KMS-11 (cell line): ENCODE measurements around the gene CNTN5.
"Not testable (repeated sequence)": the region's sequence is repeated elsewhere in the genome, so short reads cannot be mapped to it uniquely, and the experiment has no call there.

ENCODE experiments used
- H2AFZ ChIP-seq: fragments of 200-600 bp; sonication (generic); 2 replicates; pipeline ENCODE4 v1.6.1; 2016; ENCODE audit warnings: antibody characterized with exemption, mixed run types, low read depth
- H3K27ac ChIP-seq: fragments of 200-600 bp; sonication (generic); 2 replicates; pipeline ENCODE4 v1.6.1; 2016; ENCODE audit warnings: mild to moderate bottlenecking, mixed run types
- H3K27me3 ChIP-seq: fragments of 200-600 bp; sonication (generic); 2 replicates; pipeline ENCODE4 v1.6.1; 2017; ENCODE audit warnings: mild to moderate bottlenecking, low read depth, mixed run types, moderate library complexity; ENCODE audit not compliant: insufficient read depth
- H3K36me3 ChIP-seq: fragments of 200-600 bp; sonication (generic); 2 replicates; pipeline ENCODE4 v1.6.1; 2017; ENCODE audit warnings: mild to moderate bottlenecking, mixed run types; ENCODE audit not compliant: insufficient read depth
- H3K4me1 ChIP-seq: fragments of 200-600 bp; sonication (generic); 2 replicates; pipeline ENCODE4 v1.6.1; 2016; ENCODE audit warnings: mild to moderate bottlenecking, low read depth, mixed run types; ENCODE audit not compliant: poor library complexity, severe bottlenecking
- H3K4me2 ChIP-seq: fragments of 200-600 bp; sonication (generic); 2 replicates; pipeline ENCODE4 v1.7.0; 2016; ENCODE audit warnings: mild to moderate bottlenecking, mixed run types
- H3K4me3 ChIP-seq: fragments of 200-600 bp; sonication (generic); IDR thresholded peaks from 2 replicates; pipeline ENCODE4 v1.6.1; 2017; ENCODE audit warnings: low read depth, low read length, mixed read lengths; ENCODE audit not compliant: insufficient read depth
- H3K79me2 ChIP-seq: fragments of 200-600 bp; sonication (generic); 2 replicates; pipeline ENCODE4 v1.6.1; 2016; ENCODE audit warnings: low read depth, mixed run types; ENCODE audit not compliant: insufficient read depth
- H3K9ac ChIP-seq: fragments of 200-600 bp; sonication (generic); 2 replicates; pipeline ENCODE4 v1.6.1; 2016; ENCODE audit warnings: mild to moderate bottlenecking, mixed run types
- H4K20me1 ChIP-seq: fragments of 200-600 bp; sonication (generic); 2 replicates; pipeline ENCODE4 v1.6.1; 2016; ENCODE audit warnings: mild to moderate bottlenecking, mixed run types; ENCODE audit not compliant: insufficient read depth
- TF ChIP-seq, protein P1 (sequence below): fragments of 200-600 bp; sonication (generic); conservative IDR thresholded peaks from 2 replicates; pipeline ENCODE4 v1.6.1; 2017; ENCODE audit warnings: low read depth, mild to moderate bottlenecking, antibody characterized with exemption, low read length, moderate library complexity, mixed read lengths

Gene CNTN5

GRCh38 chr11:99098258-99098657, 77.5 kb downstream of the CNTN5 start:
- H3K4me1 ChIP-seq = peaks cover 31% of the 10 kb centered on the region
- peak overlapping the region; percentile 99 for H3K9ac ChIP-seq
- H3K27me3 ChIP-seq = no peaks in the 10 kb centered on the region
- H2AFZ ChIP-seq = no peak overlapping the region
- TF ChIP-seq, protein P1, sequence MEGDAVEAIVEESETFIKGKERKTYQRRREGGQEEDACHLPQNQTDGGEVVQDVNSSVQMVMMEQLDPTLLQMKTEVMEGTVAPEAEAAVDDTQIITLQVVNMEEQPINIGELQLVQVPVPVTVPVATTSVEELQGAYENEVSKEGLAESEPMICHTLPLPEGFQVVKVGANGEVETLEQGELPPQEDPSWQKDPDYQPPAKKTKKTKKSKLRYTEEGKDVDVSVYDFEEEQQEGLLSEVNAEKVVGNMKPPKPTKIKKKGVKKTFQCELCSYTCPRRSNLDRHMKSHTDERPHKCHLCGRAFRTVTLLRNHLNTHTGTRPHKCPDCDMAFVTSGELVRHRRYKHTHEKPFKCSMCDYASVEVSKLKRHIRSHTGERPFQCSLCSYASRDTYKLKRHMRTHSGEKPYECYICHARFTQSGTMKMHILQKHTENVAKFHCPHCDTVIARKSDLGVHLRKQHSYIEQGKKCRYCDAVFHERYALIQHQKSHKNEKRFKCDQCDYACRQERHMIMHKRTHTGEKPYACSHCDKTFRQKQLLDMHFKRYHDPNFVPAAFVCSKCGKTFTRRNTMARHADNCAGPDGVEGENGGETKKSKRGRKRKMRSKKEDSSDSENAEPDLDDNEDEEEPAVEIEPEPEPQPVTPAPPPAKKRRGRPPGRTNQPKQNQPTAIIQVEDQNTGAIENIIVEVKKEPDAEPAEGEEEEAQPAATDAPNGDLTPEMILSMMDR = no peak
- H3K4me3 ChIP-seq = no peak overlapping the region
- no peaks in the 10 kb centered on the region for H4K20me1 ChIP-seq
- H3K27ac ChIP-seq = peak overlapping the region; percentile 99
- H3K36me3 ChIP-seq = no peaks in the 10 kb centered on the region
- H3K79me2 ChIP-seq = peaks cover 54% of the 10 kb centered on the region
- peak overlapping the region; percentile 67 for H3K4me2 ChIP-seq

DNA sequence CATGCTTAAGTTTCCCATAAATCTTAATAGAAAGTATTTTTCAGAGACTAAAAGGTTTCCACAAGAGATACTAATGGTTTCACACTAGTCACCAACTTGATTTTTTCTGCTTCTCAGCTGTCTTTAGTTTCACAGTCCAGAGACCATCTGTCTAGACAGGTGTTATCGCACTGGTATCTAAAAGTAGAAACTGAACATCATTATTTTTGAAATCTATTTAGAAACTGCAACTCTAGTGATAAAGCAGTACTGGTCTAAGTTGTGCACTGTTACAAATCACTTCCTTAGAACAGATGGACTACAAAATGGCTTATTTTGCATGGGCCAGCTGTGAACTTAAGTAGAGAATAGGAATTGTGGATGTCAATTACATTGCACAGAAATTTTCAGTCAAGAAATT, 78.0 kb downstream of the CNTN5 start:
- no peaks in the 10 kb centered on the region for H3K27me3 ChIP-seq
- H3K36me3 ChIP-seq = no peaks in the 10 kb centered on the region
- H3K79me2 ChIP-seq = peaks cover 49% of the 10 kb centered on the region
- peaks cover 28% of the 10 kb centered on the region for H3K4me1 ChIP-seq
- H2AFZ ChIP-seq = no peak overlapping the region
- H3K4me3 ChIP-seq = no peak overlapping the region
- peak overlapping the region; percentile 99 for H3K9ac ChIP-seq
- peak overlapping the region; percentile 99 for H3K27ac ChIP-seq
- no peaks in the 10 kb centered on the region for H4K20me1 ChIP-seq
- TF ChIP-seq, protein P1 = no peak
- peak overlapping the region; percentile 67 for H3K4me2 ChIP-seq

DNA sequence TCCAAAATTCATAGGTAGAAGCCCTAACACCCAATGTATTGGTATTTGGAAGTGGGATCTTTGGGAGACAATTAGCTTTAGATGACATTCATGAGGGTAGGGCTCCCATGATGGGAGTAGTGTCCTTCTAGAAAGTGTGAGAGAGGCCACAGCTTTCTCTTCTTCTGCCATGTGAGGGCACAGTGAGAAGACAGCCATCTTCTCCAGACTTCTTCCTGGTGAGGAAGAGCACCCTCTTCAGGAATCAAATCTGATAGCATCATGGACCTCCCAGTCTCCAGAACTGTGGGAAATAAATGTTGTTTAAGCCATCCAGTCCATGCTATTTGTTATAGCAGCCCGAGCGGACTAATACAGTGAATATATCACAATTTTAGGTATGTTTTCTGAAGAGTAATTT, 96.9 kb downstream of the CNTN5 start:
- H3K36me3 ChIP-seq = no peaks in the 10 kb centered on the region
- TF ChIP-seq, protein P1 = no peak
- no peak overlapping the region for H3K4me2 ChIP-seq
- H3K27ac ChIP-seq = no peak overlapping the region
- H3K9ac ChIP-seq = no peak overlapping the region
- no peaks in the 10 kb centered on the region for H4K20me1 ChIP-seq
- no peak overlapping the region for H2AFZ ChIP-seq
- no peak overlapping the region for H3K4me3 ChIP-seq
- no peaks in the 10 kb centered on the region for H3K79me2 ChIP-seq
- H3K4me1 ChIP-seq = no peaks in the 10 kb centered on the region
- H3K27me3 ChIP-seq = no peaks in the 10 kb centered on the region

GRCh38 chr11:99133862-99134261, 113.1 kb downstream of the CNTN5 start:
- H3K9ac ChIP-seq, H3K4me2 ChIP-seq, H3K36me3 ChIP-seq, H3K27ac ChIP-seq, H2AFZ ChIP-seq, H3K79me2 ChIP-seq, H3K4me1 ChIP-seq, H4K20me1 ChIP-seq, H3K4me3 ChIP-seq, H3K27me3 ChIP-seq: not testable (repeated sequence)

DNA sequence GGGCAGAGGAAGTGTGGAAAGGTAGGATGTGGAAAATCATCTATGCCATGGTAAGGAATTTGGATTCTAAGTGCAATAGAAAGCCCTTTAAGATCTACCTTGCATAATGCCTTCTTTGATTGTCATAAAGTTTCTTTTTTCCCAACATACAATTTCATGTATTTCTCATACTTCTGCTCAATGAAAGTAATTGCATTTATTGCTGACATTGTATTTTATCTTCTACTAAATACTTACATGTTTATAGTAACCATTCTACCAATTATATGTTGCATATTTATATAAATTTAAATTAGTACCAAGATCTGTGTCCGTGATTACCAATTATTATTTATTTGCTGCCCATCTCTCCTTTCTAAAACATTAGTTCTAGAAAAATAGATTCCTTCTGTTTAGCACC, 114.8 kb downstream of the CNTN5 start:
- H3K4me1 ChIP-seq = no peaks in the 10 kb centered on the region
- H3K27ac ChIP-seq = no peak overlapping the region
- no peak overlapping the region for H3K9ac ChIP-seq
- H3K79me2 ChIP-seq = no peaks in the 10 kb centered on the region
- H3K4me2 ChIP-seq = no peak overlapping the region
- no peak overlapping the region for H2AFZ ChIP-seq
- no peaks in the 10 kb centered on the region for H3K36me3 ChIP-seq
- H3K4me3 ChIP-seq = no peak overlapping the region
- TF ChIP-seq, protein P1 = no peak
- H3K27me3 ChIP-seq = no peaks in the 10 kb centered on the region
- H4K20me1 ChIP-seq = no peaks in the 10 kb centered on the region
